SK-N-SH treated with all-trans-retinoic acid at 6 μM for 48 hours (cell line): Measurements from ENCODE around the gene MANSC4.

Source experiments
- ATAC-seq: fragments of 200-7000 bp; cut with Tn5 transposase; 3 replicates; pipeline ENCODE4 v1.9.1; 2020; ENCODE audit warnings: mild to moderate bottlenecking, moderate library complexity
- ARNTL ChIP-seq: fragments of 450-650 bp; formaldehyde crosslinking; IDR thresholded peaks from 2 replicates; pipeline ENCODE4 v1.5.0; 2020; ENCODE audit warnings: low read depth, mild to moderate bottlenecking, moderate library complexity, borderline replicate concordance
- BACH2 ChIP-seq: fragments of 250-450 bp; sonication (Bioruptor Pico); IDR thresholded peaks from 2 replicates; pipeline ENCODE4 v1.9.0; 2021; ENCODE audit warnings: mild to moderate bottlenecking, borderline replicate concordance
- CREB5 ChIP-seq: fragments of 250-450 bp; sonication (Bioruptor Pico); IDR thresholded peaks from 2 replicates; pipeline ENCODE4 v1.5.1; 2020; ENCODE audit warnings: low read depth, mild to moderate bottlenecking, moderate library complexity
- CSDC2 ChIP-seq: fragments of 250-450 bp; sonication (Bioruptor Pico); IDR thresholded peaks from 2 replicates; pipeline ENCODE4 v1.5.0; 2020; ENCODE audit warnings: mild to moderate bottlenecking, moderate library complexity
- CSRNP3 ChIP-seq: fragments of 250-450 bp; sonication (Bioruptor Pico); IDR thresholded peaks from 2 replicates; pipeline ENCODE4 v1.5.1; 2021; ENCODE audit warnings: mild to moderate bottlenecking, moderate library complexity
- ESRRG ChIP-seq: fragments of 250-450 bp; sonication (Bioruptor Pico); IDR thresholded peaks from 2 replicates; pipeline ENCODE4 v1.6.1; 2021; ENCODE audit warnings: mild to moderate bottlenecking
- GLIS3 ChIP-seq: fragments of 250-450 bp; sonication (Bioruptor Pico); IDR thresholded peaks from 2 replicates; pipeline ENCODE4 v1.5.0; 2020; ENCODE audit warnings: mild to moderate bottlenecking, moderate library complexity
- ISL1 ChIP-seq: fragments of 250-450 bp; sonication (Bioruptor Pico); IDR thresholded peaks from 2 replicates; pipeline ENCODE4 v2.1.2; 2022; ENCODE audit warnings: mild to moderate bottlenecking, moderate library complexity
- OSR1 ChIP-seq: fragments of 250-450 bp; sonication (Bioruptor Pico); IDR thresholded peaks from 2 replicates; pipeline ENCODE4 v1.8.0; 2022; ENCODE audit warnings: moderate library complexity, mild to moderate bottlenecking, inconsistent platforms
- POU6F1 ChIP-seq: fragments of 250-450 bp; sonication (Bioruptor Pico); IDR thresholded peaks from 2 replicates; pipeline ENCODE4 v1.8.0; 2021; ENCODE audit warnings: low read depth, mild to moderate bottlenecking, moderate library complexity, borderline replicate concordance
- PPARA ChIP-seq: fragments of 250-450 bp; sonication (Bioruptor Pico); IDR thresholded peaks from 2 replicates; pipeline ENCODE4 v1.5.0; 2020; ENCODE audit warnings: mild to moderate bottlenecking, borderline replicate concordance
- RARB ChIP-seq: fragments of 250-450 bp; sonication (Bioruptor Pico); IDR thresholded peaks from 2 replicates; pipeline ENCODE4 v1.8.0; 2021; ENCODE audit warnings: mild to moderate bottlenecking, moderate library complexity
- SNAI2 ChIP-seq: fragments of 250-450 bp; sonication (Bioruptor Pico); IDR thresholded peaks from 2 replicates; pipeline ENCODE4 v1.5.0; 2020; ENCODE audit warnings: mild to moderate bottlenecking, moderate library complexity
- TCF4 ChIP-seq: fragments of 250-450 bp; sonication (Bioruptor Pico); IDR thresholded peaks from 2 replicates; pipeline ENCODE4 v1.8.0; 2021; ENCODE audit warnings: mild to moderate bottlenecking, moderate library complexity, borderline replicate concordance
- TOX ChIP-seq: fragments of 250-450 bp; sonication (Bioruptor Pico); IDR thresholded peaks from 2 replicates; pipeline ENCODE4 v1.8.0; 2021; ENCODE audit warnings: mild to moderate bottlenecking, moderate library complexity, borderline replicate concordance
- ZFP3 ChIP-seq: fragments of 250-450 bp; sonication (Bioruptor Pico); IDR thresholded peaks from 2 replicates; pipeline ENCODE4 v1.5.0; 2020; ENCODE audit warnings: mild to moderate bottlenecking, moderate library complexity
- ZFP30 ChIP-seq: fragments of 450-650 bp; formaldehyde crosslinking; IDR thresholded peaks from 2 replicates; pipeline ENCODE4 v1.5.0; 2022; ENCODE audit warnings: mild to moderate bottlenecking, moderate library complexity
- ZNF70 ChIP-seq: fragments of 450-650 bp; formaldehyde crosslinking; IDR thresholded peaks from 2 replicates; pipeline ENCODE4 v1.5.0; 2020; ENCODE audit warnings: mild to moderate bottlenecking, moderate library complexity
- ZNF8 ChIP-seq: fragments of 450-650 bp; formaldehyde crosslinking; IDR thresholded peaks from 2 replicates; pipeline ENCODE4 v1.5.0; 2020; ENCODE audit warnings: mild to moderate bottlenecking, moderate library complexity
- TF ChIP-seq, protein P1 (sequence below): fragments of 250-450 bp; sonication (Bioruptor Pico); IDR thresholded peaks from 2 replicates; pipeline ENCODE4 v1.8.0; 2020; ENCODE audit warnings: mild to moderate bottlenecking, moderate library complexity, borderline replicate concordance
- TF ChIP-seq, protein P2 (sequence below): fragments of 250-450 bp; sonication (Bioruptor Pico); IDR thresholded peaks from 2 replicates; pipeline ENCODE4 v1.5.0; 2020; ENCODE audit warnings: mild to moderate bottlenecking, moderate library complexity

The MANSC4 gene

DNA sequence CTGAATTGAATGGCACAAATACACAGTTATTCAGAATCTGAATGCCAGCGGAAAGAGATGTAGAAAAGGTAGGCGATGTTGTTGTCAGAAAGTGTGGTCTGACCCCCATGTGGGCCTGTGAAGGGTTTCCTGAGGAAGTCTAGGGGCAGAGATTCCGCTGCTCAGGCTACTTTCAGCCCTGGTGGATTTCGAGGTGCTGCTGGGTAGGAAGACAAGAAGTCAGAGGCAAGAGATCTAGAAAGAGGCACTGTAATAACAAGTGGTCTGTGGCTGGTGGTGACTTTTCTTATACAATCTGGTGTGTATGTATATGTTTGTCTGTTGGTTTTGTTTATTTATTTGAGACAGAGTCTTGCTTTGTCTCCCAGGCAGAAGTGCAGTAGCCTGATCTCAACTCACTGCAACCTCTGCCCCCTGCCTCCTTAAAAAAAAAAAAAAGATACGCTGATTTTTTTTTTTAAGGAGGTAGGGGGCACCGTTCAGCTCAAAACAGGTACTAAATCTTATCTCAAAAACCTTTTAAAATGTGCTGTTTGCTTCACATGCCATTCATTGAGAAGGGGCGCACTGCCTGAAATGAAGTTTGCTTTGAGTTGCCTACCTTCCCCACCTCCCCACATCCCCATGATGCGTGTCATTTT lies 27.1 kb upstream of the MANSC4 start (continued):
- TF ChIP-seq CREB5 (CRISPR knock-in tag): no peak
- no peak for TF ChIP-seq CSRNP3 (CRISPR knock-in tag)
- no peak for TF ChIP-seq OSR1 (CRISPR knock-in tag)
- no peak for TF ChIP-seq ZNF8 (CRISPR knock-in tag)

DNA sequence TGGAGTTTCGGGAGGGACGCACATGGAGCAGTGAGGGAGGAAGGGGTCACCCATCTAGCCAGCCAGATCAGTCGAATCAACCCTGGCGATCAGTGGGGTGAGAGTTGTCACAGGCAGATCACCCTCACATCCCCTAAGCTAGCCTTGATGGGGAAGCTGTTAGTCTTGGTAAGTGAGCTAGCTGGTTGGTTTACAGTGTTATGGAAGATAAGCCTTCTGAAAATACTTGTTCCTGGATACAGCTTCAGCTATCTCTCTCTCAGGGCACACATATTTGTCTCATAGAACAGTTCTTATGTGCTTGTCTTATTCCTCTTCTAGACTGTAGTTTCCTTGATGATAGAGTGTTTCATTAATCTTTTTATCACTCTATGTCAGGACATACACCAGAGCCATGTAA lies 26.2 kb upstream of the MANSC4 start:
- no peak for TF ChIP-seq BACH2 (CRISPR knock-in tag)
- TF ChIP-seq GLIS3 (CRISPR knock-in tag): no peak
- TF ChIP-seq, all 23 proteins: peak for 0
- no peak for ATAC-seq

DNA sequence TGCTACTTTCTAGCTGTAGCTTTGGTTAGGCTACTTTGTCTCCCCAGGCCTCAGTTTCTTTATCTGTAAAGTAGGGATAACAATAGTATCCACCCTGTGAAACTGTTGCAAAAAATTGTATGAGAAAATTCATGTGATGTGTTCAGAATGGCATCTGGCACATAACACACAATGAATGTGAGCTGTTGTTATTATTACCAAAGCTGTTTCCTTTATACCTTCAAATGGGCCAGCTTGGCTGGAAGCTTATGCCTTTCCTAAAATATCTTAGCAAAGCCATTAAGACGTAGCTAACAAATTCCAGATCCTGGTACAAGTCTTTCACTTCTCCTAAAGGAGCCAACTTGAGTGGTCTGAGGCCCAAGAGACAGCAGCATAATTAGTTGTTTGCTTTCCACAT lies 25.2 kb upstream of the MANSC4 start:
- no peak for TF ChIP-seq ZFP3 (CRISPR knock-in tag)
- no peak for TF ChIP-seq TCF4 (CRISPR knock-in tag)
- TF ChIP-seq ZNF70 (CRISPR knock-in tag): no peak
- TF ChIP-seq ZNF8 (CRISPR knock-in tag): no peak
- no peak for TF ChIP-seq RARB (CRISPR knock-in tag)
- TF ChIP-seq GLIS3 (CRISPR knock-in tag): no peak
- TF ChIP-seq ZFP30 (CRISPR knock-in tag): no peak
- no peak for TF ChIP-seq ARNTL (CRISPR knock-in tag)
- TF ChIP-seq ESRRG: no peak
- TF ChIP-seq PPARA: no peak
- TF ChIP-seq ISL1: no peak
- TF ChIP-seq, protein P1, sequence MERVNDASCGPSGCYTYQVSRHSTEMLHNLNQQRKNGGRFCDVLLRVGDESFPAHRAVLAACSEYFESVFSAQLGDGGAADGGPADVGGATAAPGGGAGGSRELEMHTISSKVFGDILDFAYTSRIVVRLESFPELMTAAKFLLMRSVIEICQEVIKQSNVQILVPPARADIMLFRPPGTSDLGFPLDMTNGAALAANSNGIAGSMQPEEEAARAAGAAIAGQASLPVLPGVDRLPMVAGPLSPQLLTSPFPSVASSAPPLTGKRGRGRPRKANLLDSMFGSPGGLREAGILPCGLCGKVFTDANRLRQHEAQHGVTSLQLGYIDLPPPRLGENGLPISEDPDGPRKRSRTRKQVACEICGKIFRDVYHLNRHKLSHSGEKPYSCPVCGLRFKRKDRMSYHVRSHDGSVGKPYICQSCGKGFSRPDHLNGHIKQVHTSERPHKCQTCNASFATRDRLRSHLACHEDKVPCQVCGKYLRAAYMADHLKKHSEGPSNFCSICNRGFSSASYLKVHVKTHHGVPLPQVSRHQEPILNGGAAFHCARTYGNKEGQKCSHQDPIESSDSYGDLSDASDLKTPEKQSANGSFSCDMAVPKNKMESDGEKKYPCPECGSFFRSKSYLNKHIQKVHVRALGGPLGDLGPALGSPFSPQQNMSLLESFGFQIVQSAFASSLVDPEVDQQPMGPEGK: no peak
- no peak for ATAC-seq

DNA sequence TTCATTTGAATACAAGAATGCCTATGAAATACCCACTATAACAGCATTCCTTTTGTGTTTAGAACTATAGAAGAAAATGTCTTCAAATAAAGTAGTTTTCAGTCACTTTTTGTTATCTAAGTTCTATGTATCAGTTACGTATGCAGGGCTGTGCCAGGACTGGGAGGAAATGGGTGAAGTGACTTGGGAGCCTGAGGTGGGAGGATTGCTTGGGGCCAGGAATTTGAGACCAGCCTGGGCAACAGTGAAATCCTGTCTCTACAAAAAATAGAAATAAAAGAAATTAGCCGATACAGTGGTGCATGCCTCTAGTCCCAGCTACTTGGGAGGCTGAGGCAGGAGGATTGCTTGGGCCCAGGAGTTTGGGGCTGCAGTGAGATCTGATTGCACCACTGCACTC lies 22.9 kb upstream of the MANSC4 start:
- no peak for ATAC-seq
- TF ChIP-seq ZNF8 (CRISPR knock-in tag) (no peak), GLIS3 (CRISPR knock-in tag) (no peak), POU6F1 (CRISPR knock-in tag) (no peak), SNAI2 (CRISPR knock-in tag) (no peak), CREB5 (CRISPR knock-in tag) (no peak), TOX (CRISPR knock-in tag) (no peak), BACH2 (CRISPR knock-in tag) (no peak), OSR1 (CRISPR knock-in tag) (no peak), RARB (CRISPR knock-in tag) (no peak), ZFP30 (CRISPR knock-in tag) (no peak), ISL1 (no peak), CSDC2 (no peak), ZNF70 (CRISPR knock-in tag) (no peak), PPARA (no peak)
- TF ChIP-seq, protein P2, sequence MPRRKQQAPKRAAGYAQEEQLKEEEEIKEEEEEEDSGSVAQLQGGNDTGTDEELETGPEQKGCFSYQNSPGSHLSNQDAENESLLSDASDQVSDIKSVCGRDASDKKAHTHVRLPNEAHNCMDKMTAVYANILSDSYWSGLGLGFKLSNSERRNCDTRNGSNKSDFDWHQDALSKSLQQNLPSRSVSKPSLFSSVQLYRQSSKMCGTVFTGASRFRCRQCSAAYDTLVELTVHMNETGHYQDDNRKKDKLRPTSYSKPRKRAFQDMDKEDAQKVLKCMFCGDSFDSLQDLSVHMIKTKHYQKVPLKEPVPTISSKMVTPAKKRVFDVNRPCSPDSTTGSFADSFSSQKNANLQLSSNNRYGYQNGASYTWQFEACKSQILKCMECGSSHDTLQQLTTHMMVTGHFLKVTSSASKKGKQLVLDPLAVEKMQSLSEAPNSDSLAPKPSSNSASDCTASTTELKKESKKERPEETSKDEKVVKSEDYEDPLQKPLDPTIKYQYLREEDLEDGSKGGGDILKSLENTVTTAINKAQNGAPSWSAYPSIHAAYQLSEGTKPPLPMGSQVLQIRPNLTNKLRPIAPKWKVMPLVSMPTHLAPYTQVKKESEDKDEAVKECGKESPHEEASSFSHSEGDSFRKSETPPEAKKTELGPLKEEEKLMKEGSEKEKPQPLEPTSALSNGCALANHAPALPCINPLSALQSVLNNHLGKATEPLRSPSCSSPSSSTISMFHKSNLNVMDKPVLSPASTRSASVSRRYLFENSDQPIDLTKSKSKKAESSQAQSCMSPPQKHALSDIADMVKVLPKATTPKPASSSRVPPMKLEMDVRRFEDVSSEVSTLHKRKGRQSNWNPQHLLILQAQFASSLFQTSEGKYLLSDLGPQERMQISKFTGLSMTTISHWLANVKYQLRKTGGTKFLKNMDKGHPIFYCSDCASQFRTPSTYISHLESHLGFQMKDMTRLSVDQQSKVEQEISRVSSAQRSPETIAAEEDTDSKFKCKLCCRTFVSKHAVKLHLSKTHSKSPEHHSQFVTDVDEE (CRISPR knock-in tag): no peak
- TF ChIP-seq, protein P1: no peak
- TF ChIP-seq, all 23 proteins: peak for 0
